Lung (tissue), 12 donors: ENCODE measurements around the gene NUP88. TPM values are rescaled to one million over a fixed set of nuclear protein-coding genes. Genes with fewer than 3 reads are reported as not detected.

Experiments used
- ATAC-seq: fragments of 200-7000 bp; cut with Tn5 transposase; one replicate; pipeline ENCODE4 v1.9.1; 2020; ENCODE audit warnings: moderate number of reproducible peaks; ENCODE audit not compliant: insufficient read depth, low FRiP score
- DNase-seq, 3 donors: peaks; one replicate each; pipeline ENCODE4 v3.0.0-alpha.2; 2013 to 2017
- H3K27ac ChIP-seq, 2 donors: one replicate each; pipeline ENCODE4 v1.5.1; 2013; ENCODE audit warnings: mild to moderate bottlenecking in 2 of 2, moderate library complexity in 2 of 2, control low read depth in 1 of 2, inconsistent platforms in 1 of 2, low read depth in 1 of 2, low read length in 1 of 2
- H3K27me3 ChIP-seq, 3 donors: one replicate each; pipeline ENCODE4 v1.5.1; 2013; ENCODE audit warnings: low read length in 2 of 3; ENCODE audit not compliant: control insufficient read depth in 3 of 3, insufficient read depth in 3 of 3
- H3K36me3 ChIP-seq, 4 donors: one replicate each; pipeline ENCODE4 v1.5.1; 2013; ENCODE audit warnings: low read length in 4 of 4, mild to moderate bottlenecking in 1 of 4, moderate library complexity in 1 of 4; ENCODE audit not compliant: control insufficient read depth in 4 of 4, insufficient read depth in 4 of 4
- H3K4me1 ChIP-seq, 5 donors: one replicate each; pipeline ENCODE4 v1.5.1; 2013; ENCODE audit warnings: low read length in 5 of 5, mild to moderate bottlenecking in 2 of 5, moderate library complexity in 1 of 5; ENCODE audit not compliant: control insufficient read depth in 5 of 5, insufficient read depth in 5 of 5
- H3K4me3 ChIP-seq: one replicate; pipeline ENCODE4 v1.5.1; 2013; ENCODE audit warnings: mild to moderate bottlenecking, control low read depth, moderate library complexity
- H3K9ac ChIP-seq, 2 donors: one replicate each; pipeline ENCODE4 v1.5.1; 2013; ENCODE audit warnings: low read length in 2 of 2, control low read depth in 1 of 2; ENCODE audit not compliant: insufficient read depth in 1 of 2
- H3K9me3 ChIP-seq, 4 donors: one replicate each; pipeline ENCODE4 v1.5.1; 2013; ENCODE audit warnings: low read length in 3 of 4, mild to moderate bottlenecking in 1 of 4, moderate library complexity in 1 of 4; ENCODE audit not compliant: control insufficient read depth in 4 of 4, insufficient read depth in 3 of 4
- WGBS, 2 donors: extraction: QIAGEN DNeasy Blood & Tissue Kit; methylation state at CpG; one replicate each; pipeline ENCODE4 v1.1.7; 2013; 5-methylcytosine and 5-hydroxymethylcytosine counted together
- polyA plus RNA-seq, 2 donors: library from polyadenylated mRNA; stranded (reverse); fragments of 200-250 nt; gene quantifications; one replicate each; pipeline ENCODE4 v1.2.1, GENCODE V29; 2013
- total RNA-seq, 2 donors: library from RNA; depleted of rRNA in 1 of 2; stranded (reverse); fragments of >200 nt in 1 of 2; gene quantifications; one replicate each; pipeline ENCODE4 v1.2.1, GENCODE V29; 2014 to 2021
- TF ChIP-seq, protein P1 (sequence below): IDR thresholded peaks from 2 replicates; pipeline ENCODE4 v1.5.1; 2012; ENCODE audit warnings: mild to moderate bottlenecking; ENCODE audit errors: control extremely low read depth, extremely low read depth
- donor health status: control.
- donor health status: control.
- donor health status: Bipolar disorder and iron deficiency.
- donor health status: healthy.
- donor health status: DM: yes; HTN: yes; CAD: no.

NUP88 gene
- total and polyA plus RNA-seq, 4 donors = 30.0 to 76.4 (median 54.8) TPM

DNA sequence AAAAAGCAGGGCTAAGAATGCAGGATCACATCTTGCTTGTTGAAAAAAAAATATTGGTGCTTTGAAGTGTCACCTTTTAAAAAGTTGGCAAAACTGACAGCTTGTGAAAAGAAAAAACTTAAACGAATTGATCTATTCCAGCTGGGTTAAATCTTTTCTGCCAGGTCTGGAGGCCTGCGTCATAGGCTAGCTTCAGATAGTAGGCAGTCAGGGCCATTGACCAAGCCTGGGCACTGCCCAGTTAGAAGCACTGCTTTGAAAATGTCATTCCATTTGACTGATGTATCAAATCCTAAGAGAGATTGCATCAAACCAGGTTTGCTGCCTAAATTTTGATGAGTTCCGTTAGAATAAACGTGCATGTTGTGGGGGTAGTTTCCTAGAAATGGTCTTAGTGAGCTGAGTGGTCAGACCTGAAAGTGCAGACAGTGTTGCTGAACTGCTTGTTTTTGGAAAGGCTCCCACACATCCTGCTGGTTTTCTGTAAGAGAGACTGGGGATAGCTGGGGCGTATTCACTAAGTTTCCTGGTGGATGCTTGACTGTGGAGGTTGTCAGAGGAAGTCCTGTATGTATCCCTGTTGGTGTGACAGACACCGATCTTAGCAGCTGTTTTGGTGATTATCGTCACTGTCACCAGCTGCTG, 38.8 kb downstream of the NUP88 start:
- TF ChIP-seq, protein P1, sequence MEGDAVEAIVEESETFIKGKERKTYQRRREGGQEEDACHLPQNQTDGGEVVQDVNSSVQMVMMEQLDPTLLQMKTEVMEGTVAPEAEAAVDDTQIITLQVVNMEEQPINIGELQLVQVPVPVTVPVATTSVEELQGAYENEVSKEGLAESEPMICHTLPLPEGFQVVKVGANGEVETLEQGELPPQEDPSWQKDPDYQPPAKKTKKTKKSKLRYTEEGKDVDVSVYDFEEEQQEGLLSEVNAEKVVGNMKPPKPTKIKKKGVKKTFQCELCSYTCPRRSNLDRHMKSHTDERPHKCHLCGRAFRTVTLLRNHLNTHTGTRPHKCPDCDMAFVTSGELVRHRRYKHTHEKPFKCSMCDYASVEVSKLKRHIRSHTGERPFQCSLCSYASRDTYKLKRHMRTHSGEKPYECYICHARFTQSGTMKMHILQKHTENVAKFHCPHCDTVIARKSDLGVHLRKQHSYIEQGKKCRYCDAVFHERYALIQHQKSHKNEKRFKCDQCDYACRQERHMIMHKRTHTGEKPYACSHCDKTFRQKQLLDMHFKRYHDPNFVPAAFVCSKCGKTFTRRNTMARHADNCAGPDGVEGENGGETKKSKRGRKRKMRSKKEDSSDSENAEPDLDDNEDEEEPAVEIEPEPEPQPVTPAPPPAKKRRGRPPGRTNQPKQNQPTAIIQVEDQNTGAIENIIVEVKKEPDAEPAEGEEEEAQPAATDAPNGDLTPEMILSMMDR = no peak
- Histone ChIP-seq H3K4me1 (peaks cover 0 to 3% (median 0%) of the 10 kb centered on the region in 5 donors), H3K27me3 (no peaks in the 10 kb centered on the region), H3K27ac (no peak overlapping the region), H3K4me3 (no peak overlapping the region), H3K36me3 (peaks cover 40 to 65% (median 55%) of the 10 kb centered on the region in 4 donors), H3K9ac (no peak overlapping the region), H3K9me3 (peaks cover 0 to 5% (median 0%) of the 10 kb centered on the region in 4 donors)
- no peak for ATAC-seq
- 78 to 84% methylated on average over 7 of the region's 7 CpGs for WGBS, 2 donors
- peak in 1 of 3 donors; percentile 6 for DNase-seq

DNA sequence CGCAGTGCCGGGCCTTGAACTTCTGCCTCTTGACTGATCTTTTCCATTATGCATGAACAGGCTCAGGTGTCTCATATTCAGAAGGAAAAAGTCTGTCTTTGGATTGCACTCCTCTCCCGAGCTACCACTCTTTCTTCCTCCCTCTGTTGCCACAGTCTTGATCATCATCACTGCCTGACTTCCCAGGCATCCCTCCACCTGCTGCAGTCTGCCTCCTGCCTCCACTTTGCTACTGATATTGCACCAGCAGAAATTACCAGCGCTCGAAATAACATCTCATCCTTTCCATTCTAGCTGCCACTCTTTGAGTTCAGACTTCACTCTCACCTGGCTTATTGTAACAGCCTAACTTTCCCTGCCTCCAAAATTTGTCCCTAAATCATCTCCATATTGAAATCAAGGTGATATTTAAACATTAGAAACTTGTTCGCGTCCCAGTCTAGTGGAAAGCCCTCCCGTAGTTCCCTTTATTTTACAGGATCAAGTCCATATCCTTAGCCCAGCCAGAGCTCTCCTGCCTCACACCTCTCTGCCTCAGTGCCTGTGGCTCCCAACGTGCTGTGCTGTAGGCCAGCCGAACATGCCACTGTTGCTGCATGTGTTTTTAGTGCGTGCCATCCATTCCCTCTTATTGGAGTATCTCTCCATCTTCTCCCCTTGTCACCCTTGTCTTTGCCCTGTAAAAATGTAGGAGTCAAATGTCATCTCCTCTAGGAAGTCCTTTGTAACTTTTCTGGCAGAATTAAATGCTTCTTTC, 39.9 kb downstream of the NUP88 start:
- no peak for DNase-seq
- no peak overlapping the region for H3K9ac ChIP-seq
- peaks cover 31 to 59% (median 55%) of the 10 kb centered on the region in 4 donors for H3K36me3 ChIP-seq

DNA sequence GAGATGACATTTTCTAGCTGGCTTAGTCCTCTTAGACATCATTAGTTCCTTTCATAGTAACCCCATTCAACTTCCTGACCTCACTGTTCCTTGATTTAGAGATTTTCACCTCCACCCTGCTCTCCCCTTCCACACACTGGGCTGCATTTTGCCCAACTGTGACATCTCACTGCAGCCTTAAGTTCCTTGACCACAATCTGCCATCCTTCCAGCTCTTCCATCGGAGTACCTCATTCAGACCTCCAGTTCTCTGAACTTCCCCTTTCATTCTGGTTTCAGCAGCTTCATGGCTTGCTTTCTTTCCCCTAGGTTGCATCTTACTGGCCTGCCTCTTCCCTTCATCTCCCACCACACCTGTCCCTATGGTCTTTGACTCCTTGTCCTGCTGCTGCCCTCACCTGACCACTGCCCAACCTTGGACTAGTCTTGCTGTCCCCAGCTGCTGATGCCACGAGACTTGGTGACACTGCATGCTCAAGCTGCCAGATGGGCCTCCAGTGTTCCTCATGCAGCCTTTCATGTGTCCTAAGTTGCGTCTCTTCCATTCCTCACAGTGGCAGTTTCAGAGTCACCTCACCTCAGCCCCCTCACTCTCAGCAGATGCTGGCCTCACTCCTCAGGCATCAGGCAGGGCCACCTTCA, 40.8 kb downstream of the NUP88 start:
- Histone ChIP-seq H3K36me3 (peaks cover 31 to 60% (median 56%) of the 10 kb centered on the region in 4 donors), H3K9me3 (peaks cover 0 to 5% (median 0%) of the 10 kb centered on the region in 4 donors), H3K4me1 (peaks cover 0 to 3% (median 0%) of the 10 kb centered on the region in 5 donors), H3K9ac (no peak overlapping the region), H3K27me3 (no peaks in the 10 kb centered on the region), H3K4me3 (no peak overlapping the region), H3K27ac (no peak overlapping the region)
- TF ChIP-seq, protein P1 = no peak
- DNase-seq (no peak), ATAC-seq (no peak)
- WGBS, 2 donors = 83 to 91% methylated on average over 3 of the region's 3 CpGs

More for the DNA sequence above, 39.9 kb downstream of the NUP88 start:
- no peak overlapping the region for H3K4me3 ChIP-seq
- H3K27me3 ChIP-seq = no peaks in the 10 kb centered on the region
- TF ChIP-seq, protein P1 = no peak
- ATAC-seq = no peak
- no peak overlapping the region for H3K27ac ChIP-seq
- 92 to 98% methylated on average over 11 of the region's 11 CpGs for WGBS, 2 donors
- H3K4me1 ChIP-seq = peaks cover 0 to 3% (median 0%) of the 10 kb centered on the region in 5 donors
- H3K9me3 ChIP-seq = peaks cover 0 to 5% (median 0%) of the 10 kb centered on the region in 4 donors
